HG02759 (cell line): ENCODE data around the gene PDE9A.
"Not testable (repeated sequence)": the region's sequence is repeated elsewhere in the genome, so short reads cannot be mapped to it uniquely, and the experiment has no call there.

Experiments used
- ATAC-seq: cut with Tn5 transposase; IDR thresholded peaks from one replicate; pipeline ENCODE4 v1.9.1; 2021; ENCODE audit warnings: mild to moderate bottlenecking, moderate library complexity; ENCODE audit not compliant: unreplicated experiment

The PDE9A gene

DNA sequence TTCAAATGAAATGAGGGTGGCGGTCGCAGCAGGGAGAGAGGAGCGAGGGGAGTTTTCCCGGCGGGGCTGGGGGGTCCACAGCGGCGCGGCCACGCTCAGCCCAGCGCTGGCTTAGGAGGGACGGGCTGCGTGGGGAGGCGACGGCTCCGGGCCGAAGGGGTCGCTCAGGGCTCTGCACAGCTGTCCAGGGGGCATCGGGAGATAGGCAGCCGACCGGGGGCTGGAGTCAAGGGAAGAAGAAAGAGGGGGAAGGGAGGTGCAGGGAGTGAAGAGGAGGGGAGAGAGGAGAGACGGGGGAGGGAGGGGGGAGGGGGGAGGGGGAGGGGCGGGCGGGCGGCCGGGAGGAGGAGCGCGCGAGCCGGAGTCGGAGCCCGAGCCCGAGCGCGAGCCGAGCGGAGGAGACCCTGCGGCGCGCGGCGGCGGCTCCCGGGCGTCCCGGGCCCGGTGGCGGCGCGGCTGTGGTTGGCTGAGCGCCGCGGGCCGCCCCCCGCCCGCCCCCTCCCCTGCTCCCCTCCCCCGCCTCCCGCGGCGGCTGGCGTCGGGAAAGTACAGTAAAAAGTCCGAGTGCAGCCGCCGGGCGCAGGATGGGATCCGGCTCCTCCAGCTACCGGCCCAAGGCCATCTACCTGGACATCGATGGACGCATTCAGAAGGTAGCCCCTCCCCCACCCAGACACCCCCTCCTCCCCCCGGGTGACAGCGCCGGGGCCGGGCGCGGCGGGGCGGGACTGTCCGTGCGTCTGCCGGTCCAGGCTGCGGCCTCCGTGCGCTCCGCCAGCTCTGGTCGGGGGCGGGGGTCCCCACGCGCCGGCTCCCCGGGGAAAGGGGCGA lies at the start of gene PDE9A:
Gene PDE9A (plus strand): TSS at position 391 of the 831 bp plus-strand sequence. CDS start 194 bp downstream, at position 585.
- no peak for ATAC-seq

DNA sequence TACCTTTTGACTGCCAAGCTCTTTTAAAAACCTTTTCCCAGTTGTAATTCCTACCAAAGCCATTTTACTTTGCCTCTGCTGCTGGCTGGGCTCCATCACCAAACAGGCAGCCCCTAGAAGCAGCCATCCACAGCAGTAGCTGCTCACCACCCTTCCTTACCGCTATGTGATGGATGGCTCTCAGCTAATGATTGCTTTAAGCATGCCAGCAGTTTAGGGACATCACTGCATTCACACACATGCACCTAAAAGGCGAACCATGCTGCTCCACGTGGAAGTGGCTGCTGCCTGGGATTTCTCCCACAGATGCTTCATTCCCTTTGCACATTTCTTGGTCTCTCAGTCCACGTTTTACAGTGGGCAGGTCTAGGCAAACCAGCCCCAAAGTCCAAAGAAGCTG lies 46.3 kb upstream of the PDE9A start:
- ATAC-seq = no peak

DNA sequence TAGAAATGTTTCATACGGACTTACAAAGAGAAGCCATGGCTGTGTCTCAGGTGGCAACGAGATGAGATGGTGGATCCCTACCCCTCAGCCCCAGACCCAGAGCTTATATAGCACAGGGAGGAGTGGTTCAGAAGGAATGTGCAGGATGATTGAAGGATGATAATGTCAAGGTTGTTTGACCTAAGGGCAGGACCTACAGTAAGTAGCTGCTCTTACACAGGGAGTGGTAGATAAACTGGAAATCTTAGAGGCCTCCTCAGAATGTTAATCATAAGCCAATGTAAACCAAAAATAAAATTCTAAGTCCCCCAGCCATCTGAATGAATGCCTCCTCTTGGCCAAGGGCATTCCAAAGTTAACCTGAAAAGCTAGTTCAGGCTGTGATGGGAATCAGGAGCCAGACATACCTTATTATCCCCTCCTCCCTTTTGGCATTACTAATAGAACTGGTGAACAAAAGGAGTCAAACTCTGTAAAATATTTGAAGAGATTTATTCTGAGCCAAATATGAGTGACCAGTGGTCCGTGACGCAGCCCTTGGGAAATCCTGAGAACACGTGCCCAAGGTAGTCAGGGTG lies 45.8 kb upstream of the PDE9A start:
- ATAC-seq = no peak

DNA sequence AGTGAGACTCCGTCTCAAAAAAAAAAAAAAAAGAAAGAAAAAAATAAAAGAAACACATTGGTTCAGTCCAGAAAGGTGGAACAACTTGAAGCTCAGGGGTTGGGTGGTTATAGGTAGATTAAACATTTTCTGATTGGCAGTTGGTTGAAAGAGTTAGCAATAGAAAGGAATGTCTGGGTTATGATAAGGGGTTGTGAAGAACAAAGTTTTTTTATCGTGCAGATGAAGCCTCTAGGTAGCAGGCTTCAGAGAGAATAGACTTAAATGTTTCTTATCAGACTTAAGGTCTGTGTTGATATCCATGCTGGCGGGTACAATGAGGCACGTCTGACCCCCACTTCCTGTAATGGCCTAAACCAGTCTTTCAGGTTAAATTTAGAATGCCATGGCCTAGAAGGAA lies 45.0 kb upstream of the PDE9A start:
- no peak for ATAC-seq

DNA sequence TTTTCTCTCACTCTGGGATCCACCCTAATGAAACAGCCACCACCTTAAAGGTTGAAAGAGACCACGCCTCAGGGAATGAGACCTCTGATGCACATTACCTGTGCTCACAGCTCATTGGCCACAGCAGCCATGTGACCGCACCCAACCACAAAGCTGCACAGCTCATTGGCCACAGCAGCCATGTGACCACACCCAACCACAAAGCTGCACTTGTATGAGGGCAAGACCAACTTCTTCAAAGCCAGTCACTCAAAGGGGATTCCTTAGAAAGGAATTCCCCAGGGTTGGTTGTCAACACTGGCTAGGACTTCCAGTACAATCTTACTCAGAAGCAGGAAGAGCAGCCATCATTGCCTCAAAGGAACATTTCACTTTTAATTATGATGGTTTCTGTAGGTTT lies 43.6 kb upstream of the PDE9A start:
- no peak for ATAC-seq

DNA sequence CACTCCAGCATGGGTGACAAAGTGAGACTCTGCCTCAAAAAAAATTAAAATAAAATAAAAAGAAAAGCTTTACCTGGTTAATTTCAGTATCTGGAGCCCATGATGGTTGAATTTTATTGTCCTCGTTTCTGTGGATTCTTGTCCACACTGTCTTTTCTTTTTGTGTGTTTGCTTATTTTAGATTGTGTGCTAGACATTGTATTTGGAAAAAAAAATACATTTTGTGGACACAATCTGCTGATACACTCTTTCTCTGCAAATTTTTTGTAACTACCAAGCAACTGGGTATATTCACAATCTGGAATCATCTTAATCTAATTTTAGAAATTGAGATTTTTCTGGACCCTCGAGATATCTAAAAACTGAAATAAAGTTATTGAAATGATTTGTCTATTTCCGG lies 41.6 kb upstream of the PDE9A start:
- no peak for ATAC-seq

DNA sequence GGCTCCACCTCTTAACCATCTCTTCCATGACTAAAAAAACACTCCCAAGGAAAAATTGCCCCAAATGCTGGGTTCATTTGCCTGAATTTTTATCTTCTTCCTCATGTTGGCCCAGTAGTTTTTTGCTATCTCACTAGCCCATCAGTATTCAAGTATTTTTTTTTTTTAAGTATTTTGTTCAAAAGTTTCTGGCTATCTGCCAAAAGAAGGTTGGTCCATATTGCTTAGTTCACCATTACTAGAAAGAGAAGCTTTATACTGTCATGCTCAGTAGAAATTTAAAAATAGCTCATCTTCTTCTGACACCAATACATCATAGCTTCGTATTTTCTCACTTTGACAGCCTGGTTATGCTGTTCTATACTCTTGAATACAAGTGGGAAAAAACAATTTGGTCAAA lies 41.0 kb upstream of the PDE9A start:
- ATAC-seq = no peak

DNA sequence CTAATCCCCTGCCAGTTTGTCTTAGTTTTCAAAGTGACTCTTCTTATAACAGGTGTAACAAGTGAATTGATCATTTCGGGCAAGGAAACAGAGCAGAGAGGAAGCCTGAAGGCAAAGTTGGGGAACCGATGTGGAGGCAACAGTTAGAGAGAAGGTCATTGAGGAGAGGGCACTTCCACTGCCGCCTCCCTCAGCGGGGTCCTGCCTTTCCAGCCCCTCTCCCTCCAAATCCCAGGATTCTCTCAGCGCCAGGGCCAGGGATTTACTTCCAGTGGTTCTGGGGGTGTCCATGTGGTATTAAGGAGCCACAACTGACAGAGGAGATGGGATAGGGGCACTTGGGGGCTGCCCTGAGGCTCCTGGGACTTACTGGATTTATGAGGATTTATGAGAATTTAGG lies 39.7 kb upstream of the PDE9A start:
- ATAC-seq = no peak

DNA sequence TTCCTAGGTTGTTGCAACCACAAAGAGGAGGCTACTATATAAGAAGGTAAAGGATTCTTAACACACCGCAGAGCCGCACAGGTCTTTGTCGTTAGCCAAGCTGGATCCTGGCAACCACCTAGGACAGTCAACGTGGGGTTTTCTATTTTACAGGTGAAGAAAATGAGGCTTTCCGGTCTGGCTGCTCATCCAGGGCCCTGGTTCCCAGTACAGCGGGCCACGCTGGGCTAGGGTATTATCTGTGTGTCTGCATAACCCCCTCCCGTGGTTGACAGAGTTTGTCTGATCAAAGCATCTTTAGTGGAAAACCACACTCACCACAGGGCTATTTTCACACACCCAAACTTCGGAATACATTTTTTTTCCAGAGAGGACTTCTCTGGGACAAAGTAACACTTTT lies 39.0 kb upstream of the PDE9A start:
- ATAC-seq = no peak

DNA sequence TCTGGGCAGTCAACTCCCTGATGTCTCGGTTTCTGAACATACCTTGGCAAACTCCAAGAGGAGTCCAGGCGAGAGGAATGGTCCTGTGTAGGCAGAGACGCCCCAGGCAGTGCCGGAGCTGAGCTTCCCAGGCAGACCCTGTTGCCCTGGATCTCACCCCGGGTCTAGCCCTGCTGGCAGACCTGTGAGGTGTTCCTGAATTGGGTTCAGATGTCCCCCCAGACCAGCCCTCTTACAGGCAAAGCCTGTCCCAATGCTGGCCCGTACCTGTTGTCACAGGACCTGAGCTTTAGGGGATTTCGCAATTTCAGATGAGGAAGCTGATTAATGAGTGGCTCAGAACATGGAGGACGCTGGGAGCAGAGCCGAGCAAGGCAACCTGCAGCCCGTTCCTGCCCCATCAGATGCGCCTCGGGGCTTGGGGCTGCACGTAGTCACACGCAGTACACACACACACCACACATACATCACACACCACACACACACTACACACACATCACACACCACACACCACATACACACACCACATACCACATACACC lies 38.5 kb upstream of the PDE9A start:
- no peak for ATAC-seq

DNA sequence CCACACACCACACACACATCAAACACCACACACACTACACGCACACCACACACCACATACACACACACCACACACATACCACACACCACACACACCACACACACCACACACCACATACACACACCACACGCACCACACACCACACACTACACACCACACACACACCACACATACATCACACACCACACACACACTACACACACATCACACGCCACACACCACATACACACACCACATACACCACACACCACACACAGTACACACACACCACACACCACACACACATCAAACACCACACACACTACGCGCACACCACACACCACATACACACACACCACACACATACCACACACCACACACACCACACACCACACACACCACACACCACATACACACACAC lies 38.0 kb upstream of the PDE9A start:
- ATAC-seq = not testable (repeated sequence)

DNA sequence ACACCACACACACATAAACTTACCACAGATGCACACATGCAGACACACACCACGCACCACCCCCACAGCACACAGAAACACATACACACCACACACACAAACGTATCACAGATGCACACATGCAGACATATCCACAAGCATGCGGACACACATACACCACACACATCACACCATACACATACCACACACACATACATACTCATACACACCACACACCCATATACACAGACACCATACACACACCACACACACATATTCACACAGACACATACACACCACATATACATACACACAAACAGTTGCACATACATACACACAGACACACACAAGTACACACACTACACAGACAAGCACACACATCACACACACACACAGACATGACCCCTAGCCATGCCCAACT lies 37.5 kb upstream of the PDE9A start:
- no peak for ATAC-seq

DNA sequence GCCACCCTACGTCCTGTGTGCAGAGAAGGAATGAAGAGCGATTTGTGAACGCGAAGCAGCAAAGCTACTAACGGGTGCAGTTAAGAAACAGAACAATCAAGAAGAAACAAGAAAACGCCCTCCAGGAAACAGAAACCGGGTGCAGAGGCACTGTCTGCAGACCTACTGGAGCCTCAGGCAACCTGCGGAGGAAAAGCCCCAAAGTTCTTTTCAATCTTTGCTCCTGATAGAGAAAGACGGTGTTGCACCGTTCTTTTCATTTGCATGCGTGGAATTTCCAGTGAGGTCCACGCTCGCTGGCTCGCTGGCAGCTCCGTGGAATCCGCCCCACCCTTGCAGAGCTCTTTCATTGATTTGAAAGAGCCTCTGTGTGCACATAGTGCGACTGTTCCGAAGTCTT lies 37.0 kb upstream of the PDE9A start:
- no peak for ATAC-seq

DNA sequence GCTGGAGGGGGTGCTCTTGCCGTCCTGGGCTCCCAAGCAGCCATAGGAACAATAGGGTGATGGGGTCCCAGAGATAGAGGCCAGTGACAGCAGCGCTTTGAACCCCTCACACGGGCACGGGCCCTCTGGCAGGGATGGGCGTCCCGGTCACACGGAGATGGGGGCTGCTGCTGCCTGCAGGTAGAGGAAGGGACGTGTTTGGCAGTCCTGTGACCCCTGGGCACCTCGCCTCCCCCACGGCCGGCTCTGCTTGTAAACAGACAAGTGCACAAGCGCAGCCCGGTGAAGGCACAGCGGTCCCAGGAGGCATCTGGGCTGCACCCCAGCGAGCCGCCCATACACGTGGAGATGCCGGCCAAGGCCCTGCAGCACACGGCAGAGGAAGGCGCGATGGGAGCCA lies 36.5 kb upstream of the PDE9A start:
- ATAC-seq = no peak

DNA sequence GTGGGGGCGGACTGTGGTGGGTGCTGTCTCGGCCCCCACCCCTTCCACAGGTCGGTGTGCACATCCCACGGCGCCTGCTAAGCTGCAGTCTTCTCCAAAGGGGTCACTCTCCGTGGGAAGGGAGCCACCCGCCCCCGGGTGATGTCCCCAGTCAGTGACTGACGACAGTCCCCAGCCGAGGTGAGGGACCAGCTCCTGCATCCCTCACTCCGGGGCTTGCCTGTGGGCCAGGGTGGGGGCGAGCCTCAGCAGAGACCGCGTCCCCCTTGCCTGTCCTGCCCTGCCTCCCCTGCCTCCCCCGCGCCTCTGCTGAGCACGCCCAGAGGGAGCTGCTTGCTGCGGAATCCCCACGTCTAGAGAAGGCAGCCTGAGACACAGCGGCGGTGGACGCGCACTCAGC lies 35.9 kb upstream of the PDE9A start:
- no peak for ATAC-seq

DNA sequence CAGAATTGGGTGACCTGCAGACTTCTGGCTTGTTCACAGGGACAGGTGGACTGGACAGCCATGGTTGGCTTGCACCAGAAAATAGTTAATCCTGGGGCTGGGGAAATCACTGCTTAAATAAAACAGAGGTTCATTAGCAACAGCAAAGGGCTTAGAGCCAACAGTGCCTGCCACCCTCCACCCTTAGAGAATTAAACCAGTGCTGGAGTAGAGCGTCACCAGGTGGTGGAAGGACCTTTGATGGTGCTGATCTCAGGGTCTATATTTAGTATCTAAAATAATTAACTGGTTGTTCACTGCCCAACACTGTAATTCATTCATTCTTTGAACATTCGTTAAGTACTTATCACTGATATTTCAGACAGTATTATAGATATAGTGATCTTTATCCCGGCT lies 34.7 kb upstream of the PDE9A start:
- no peak for ATAC-seq

DNA sequence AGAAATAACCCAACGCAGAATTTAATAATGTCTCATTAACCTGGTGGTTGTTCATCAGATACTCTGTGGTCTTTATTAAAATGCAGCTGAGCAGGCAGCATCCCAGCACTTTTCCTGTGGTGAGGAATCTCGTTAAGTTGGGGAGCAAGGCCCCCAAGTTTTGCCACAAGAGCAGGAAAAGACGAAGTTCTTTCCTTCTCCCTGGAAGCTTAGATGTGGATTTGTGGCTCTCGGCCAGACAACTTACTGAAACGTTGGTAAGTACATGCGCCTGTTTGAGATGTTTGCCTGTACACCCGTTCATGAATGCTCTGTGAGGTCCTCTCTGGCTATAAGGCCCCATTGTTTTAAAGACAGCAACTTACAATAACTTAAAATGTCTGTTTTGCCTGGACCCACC lies 34.3 kb upstream of the PDE9A start:
- no peak for ATAC-seq

DNA sequence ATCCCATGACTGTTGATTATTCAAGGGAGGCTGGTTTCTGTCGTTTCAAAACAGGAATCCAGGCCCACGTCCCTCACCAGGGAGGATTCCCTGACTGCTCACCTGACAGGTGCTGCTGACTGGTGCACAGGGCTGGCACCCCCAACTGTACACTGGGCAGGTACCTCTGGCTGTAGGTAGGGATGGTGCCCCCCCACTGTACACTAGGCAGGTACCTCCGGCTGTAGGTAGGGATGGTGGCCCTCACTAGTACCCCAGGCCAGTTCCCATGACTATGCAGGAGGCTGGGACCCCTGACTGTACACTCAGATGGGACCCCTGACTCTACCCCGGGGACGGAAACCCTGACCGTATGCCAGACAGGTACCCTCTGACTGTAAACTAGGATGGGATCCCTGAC lies 33.6 kb upstream of the PDE9A start:
- ATAC-seq = no peak

DNA sequence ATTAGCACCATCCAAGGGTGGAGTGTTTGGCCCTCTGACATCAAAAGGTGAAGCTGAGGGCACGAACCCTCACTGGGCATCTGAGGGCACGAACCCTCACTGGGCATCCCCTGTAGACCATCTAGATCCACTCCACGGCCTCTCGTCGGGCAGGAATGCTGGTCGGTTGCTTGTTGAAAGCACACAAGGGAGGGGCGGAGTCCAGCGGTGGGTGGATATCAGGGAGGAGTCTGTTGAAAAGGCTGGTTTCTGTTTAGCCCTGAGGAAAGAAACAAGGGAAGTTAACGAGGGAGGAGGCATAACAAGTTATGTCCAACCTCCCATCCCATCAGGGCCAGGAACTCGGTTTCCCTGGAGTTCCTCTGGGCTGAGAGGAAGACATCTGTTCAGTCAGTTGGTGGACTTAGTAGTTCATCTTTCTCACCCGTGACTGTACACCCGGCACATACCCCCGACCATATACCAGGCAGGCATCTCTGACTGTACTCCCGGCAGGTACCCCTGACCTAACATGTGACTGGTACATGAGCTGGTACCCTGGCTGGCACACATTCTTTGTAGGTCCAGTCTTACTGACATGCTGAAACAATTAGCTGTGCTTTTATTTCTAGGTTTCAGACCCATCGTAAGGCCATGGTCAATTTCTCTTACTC lies 32.1 kb upstream of the PDE9A start:
- ATAC-seq = no peak

DNA sequence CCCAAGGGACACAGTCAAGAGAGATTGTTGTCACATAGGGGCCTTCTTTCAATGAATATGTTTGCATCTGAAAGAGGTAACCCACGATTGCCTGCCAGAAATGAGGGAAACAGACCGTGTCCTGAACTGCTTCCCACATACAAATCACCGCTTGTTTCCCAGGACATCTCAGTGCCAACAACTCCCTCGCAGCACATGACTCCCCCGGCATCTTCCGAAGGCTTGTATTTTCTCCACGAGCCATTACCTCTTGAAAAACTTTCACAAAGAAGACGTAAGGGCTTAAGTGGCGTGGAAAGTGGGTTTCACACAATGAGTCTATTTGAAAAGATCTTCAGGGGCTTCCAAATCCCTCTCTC lies 31.6 kb upstream of the PDE9A start:
- ATAC-seq = no peak

DNA sequence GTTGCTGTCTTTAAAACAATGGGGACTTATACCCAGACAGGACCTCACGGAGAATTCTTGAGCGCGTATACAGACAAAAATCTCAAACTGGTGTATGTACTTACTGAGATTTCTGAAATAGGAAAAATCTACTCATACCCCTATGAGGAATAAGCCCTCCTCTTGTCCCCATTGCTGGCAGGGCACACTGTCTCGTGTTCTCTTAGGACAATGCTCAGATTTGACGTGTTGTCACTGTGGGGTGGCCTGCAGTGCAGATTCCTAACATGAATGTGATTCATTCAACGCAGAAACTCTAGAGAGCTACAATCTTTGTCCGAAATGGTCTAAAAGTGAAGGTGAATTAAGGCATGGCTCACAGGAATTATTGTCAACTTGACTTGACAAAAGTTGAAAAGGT lies 31.1 kb upstream of the PDE9A start:
- no peak for ATAC-seq

DNA sequence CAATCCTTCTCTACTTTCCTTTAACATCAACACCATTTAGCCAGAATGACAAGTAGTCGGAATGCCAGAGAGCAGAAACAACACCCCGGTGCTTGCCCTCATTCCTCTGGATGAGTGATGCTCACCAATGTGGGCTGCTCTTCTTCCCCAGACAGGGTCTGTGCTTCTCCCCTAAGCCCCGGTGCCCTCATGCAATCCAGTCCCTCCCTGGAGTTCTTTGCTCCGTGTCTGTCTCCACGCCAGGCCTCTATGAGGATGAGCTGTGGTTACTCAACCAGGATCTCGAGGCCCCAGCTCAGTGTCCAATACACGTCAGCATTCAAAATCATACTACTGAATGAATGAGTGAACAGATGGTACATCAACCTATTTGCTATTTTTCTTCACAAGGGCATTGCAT lies 29.7 kb upstream of the PDE9A start:
- ATAC-seq = no peak
